SJSA1 (cell line): Measurements from ENCODE around the gene OR6N1. TPM values are rescaled to one million over a fixed set of nuclear protein-coding genes. Genes with fewer than 3 reads are reported as not detected.

ENCODE experiments used
- DNase-seq, 2 experiments: peaks; one replicate each; pipeline ENCODE4 v3.0.0-alpha.2; 2015 to 2020; ENCODE audit warnings: low spot score in 2 of 2, low read depth in 1 of 2
- H3K27ac ChIP-seq: fragments of 250-450 bp; sonication (Bioruptor Pico); 2 replicates; pipeline ENCODE4 v1.5.1; 2020; ENCODE audit warnings: mild to moderate bottlenecking, moderate library complexity
- H3K27me3 ChIP-seq: fragments of 250-450 bp; sonication (Bioruptor Pico); replicated peaks from 2 replicates; pipeline ENCODE4 v1.5.1; 2020; ENCODE audit warnings: mild to moderate bottlenecking, moderate library complexity
- H3K36me3 ChIP-seq: fragments of 250-450 bp; sonication (Bioruptor Pico); 2 replicates; pipeline ENCODE4 v1.5.1; 2020; ENCODE audit warnings: mild to moderate bottlenecking
- H3K4me1 ChIP-seq: fragments of 250-450 bp; sonication (Bioruptor Pico); replicated peaks from 2 replicates; pipeline ENCODE4 v1.6.1; 2021; ENCODE audit warnings: mild to moderate bottlenecking
- H3K4me3 ChIP-seq: fragments of 250-450 bp; sonication (Bioruptor Pico); 2 replicates; pipeline ENCODE4 v1.5.1; 2020; ENCODE audit warnings: mild to moderate bottlenecking
- H3K9me3 ChIP-seq: fragments of 250-450 bp; sonication (Bioruptor Pico); replicated peaks from 2 replicates; pipeline ENCODE4 v1.5.1; 2020; ENCODE audit warnings: mild to moderate bottlenecking
- total RNA-seq: library from RNA; depleted of rRNA; stranded (reverse); fragments of >200 nt; shearing (Covaris generic); gene quantifications from 2 replicates; pipeline ENCODE4 v1.2.3, GENCODE V29; 2014; rRNA removed

The OR6N1 gene
- not detected in 2 replicates for total RNA-seq

GRCh38 chr1:158771950-158772866 lies at the start of gene OR6N1:
Gene OR6N1 (minus strand): TSS chr1:158772195. CDS start chr1:158766682, 5,513 bp downstream.
- DNase-seq, result no peak
- Histone ChIP-seq H3K9me3 (no peaks in the 10 kb centered on the region), H3K4me3 (no peak within 1 kb of the TSS)

GRCh38 chr1:158821723-158822122 lies 49.7 kb upstream of the OR6N1 start:
- Histone ChIP-seq H3K36me3 (no peaks in the 10 kb centered on the region), H3K4me3 (no peak overlapping the region), H3K4me1 (peaks cover 12% of the 10 kb centered on the region; the same call in 1 of the 2 replicates), H3K9me3 (no peaks in the 10 kb centered on the region), H3K27ac (no peak overlapping the region), H3K27me3 (no peaks in the 10 kb centered on the region)
- no peak for DNase-seq

More at GRCh38 chr1:158771950-158772866, at the start of gene OR6N1:
- H3K27ac ChIP-seq, result no peak within 1 kb of the TSS
- no peaks in the 10 kb centered on the region for H3K4me1 ChIP-seq
- H3K36me3 ChIP-seq, result no peaks in the 10 kb centered on the region
- no peaks in the 10 kb centered on the region for H3K27me3 ChIP-seq

- peak in 1 of 2 experiments; percentile 26 for DNase-seq
- Histone ChIP-seq H3K4me3 (no peak overlapping the region), H3K27me3 (no peaks in the 10 kb centered on the region), H3K4me1 (peaks cover 12% of the 10 kb centered on the region; the same call in 1 of the 2 replicates), H3K36me3 (no peaks in the 10 kb centered on the region), H3K9me3 (no peaks in the 10 kb centered on the region), H3K27ac (no peak overlapping the region)
These were observed 47.8 kb upstream of the OR6N1 start for GRCh38 chr1:158819461-158820443.

DNA sequence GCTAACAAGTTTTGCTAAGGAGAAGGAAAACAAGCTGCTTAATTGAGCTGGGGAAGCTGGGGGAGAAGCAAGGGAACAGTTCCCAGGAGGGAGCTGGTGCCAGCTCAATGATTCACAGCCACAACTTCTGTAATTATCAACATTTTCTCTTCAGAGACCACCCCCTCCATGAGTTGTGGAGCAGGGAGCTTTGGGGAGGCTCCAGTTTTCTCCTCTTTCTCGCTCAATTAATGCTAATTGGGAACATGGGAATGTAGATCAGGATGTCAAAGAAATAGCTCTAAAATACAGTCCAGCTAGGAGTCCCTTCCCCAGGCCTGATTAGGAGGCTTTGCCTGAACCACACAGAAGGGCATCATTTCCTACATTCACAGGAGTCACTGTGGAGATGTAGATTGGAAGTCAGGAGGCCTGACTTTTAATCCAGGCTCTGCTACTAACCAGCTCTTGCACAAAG lies 47.0 kb upstream of the OR6N1 start:
- no peaks in the 10 kb centered on the region for H3K36me3 ChIP-seq
- H3K4me1 ChIP-seq, result peaks cover 12% of the 10 kb centered on the region; the same call in 1 of the 2 replicates
- no peak overlapping the region for H3K4me3 ChIP-seq
- no peaks in the 10 kb centered on the region for H3K9me3 ChIP-seq
- DNase-seq, result peak in 1 of 2 experiments; percentile 6
- H3K27ac ChIP-seq, result no peak overlapping the region
- no peaks in the 10 kb centered on the region for H3K27me3 ChIP-seq

- Histone ChIP-seq H3K4me1 (peaks cover 12% of the 10 kb centered on the region; the same call in 1 of the 2 replicates), H3K27ac (no peak overlapping the region), H3K9me3 (no peaks in the 10 kb centered on the region), H3K4me3 (no peak overlapping the region), H3K36me3 (no peaks in the 10 kb centered on the region), H3K27me3 (no peaks in the 10 kb centered on the region)
- DNase-seq, result no peak
These were observed 46.6 kb upstream of the OR6N1 start for GRCh38 chr1:158818560-158818959.

DNA sequence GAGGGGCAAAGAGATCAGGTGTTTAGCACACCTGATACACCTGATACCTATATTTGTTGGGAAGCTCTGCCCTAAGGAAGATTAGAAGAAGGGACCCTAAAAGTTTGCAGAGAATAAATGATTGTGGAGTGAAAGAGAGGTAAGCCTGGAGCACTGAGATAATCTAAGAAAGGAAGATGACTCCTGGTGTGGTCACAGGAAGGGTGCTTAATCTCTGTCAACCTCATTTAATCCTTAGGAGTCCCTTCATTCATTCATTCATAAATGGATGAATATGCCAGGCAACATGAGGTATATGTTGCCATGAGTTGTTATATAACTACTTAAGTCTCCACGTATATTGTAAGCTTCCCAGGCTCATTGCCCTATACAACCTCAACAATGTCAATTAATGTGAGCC lies 43.0 kb upstream of the OR6N1 start:
- Histone ChIP-seq H3K4me3 (no peak overlapping the region), H3K9me3 (no peaks in the 10 kb centered on the region), H3K36me3 (no peaks in the 10 kb centered on the region), H3K4me1 (peaks cover 12% of the 10 kb centered on the region; the same call in 1 of the 2 replicates), H3K27ac (no peak overlapping the region), H3K27me3 (no peaks in the 10 kb centered on the region)
- DNase-seq, result no peak

DNA sequence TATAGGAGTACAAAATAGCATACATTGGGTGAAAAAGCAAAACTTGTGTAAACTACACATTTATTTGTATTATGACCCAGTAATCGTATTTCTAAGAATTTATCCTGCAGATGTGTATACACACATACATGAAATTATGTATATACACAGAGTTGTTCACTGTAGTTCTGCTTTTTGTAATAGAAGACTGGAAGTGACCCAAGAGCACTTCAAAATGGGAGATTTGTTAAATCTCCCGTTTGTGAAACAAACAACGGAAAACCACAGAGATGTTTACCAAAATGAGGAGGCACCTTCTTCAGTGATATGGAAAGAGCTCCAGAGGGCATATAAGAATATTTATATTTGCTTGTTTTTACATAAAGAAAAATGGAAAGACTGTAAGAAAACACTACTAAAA lies 41.2 kb upstream of the OR6N1 start:
- Histone ChIP-seq H3K4me3 (no peak overlapping the region), H3K4me1 (no peaks in the 10 kb centered on the region), H3K9me3 (no peaks in the 10 kb centered on the region), H3K27me3 (no peaks in the 10 kb centered on the region), H3K27ac (no peak overlapping the region), H3K36me3 (no peaks in the 10 kb centered on the region)
- DNase-seq, result no peak

- H3K27ac ChIP-seq, result no peak overlapping the region
- H3K9me3 ChIP-seq, result no peaks in the 10 kb centered on the region
- DNase-seq, result no peak
- H3K27me3 ChIP-seq, result no peaks in the 10 kb centered on the region
- no peaks in the 10 kb centered on the region for H3K36me3 ChIP-seq
- no peak overlapping the region for H3K4me3 ChIP-seq
- H3K4me1 ChIP-seq, result no peaks in the 10 kb centered on the region
These were observed 40.3 kb upstream of the OR6N1 start for GRCh38 chr1:158812336-158812735.

- no peaks in the 10 kb centered on the region for H3K27me3 ChIP-seq
- no peak overlapping the region for H3K4me3 ChIP-seq
- no peak overlapping the region for H3K27ac ChIP-seq
- no peak for DNase-seq
- H3K36me3 ChIP-seq, result no peaks in the 10 kb centered on the region
- H3K9me3 ChIP-seq, result no peaks in the 10 kb centered on the region
- no peaks in the 10 kb centered on the region for H3K4me1 ChIP-seq
These were observed 38.3 kb upstream of the OR6N1 start for GRCh38 chr1:158810311-158810710.

GRCh38 chr1:158809862-158810261 lies 37.9 kb upstream of the OR6N1 start:
- no peaks in the 10 kb centered on the region for H3K9me3 ChIP-seq
- no peak for DNase-seq
- no peak overlapping the region for H3K4me3 ChIP-seq
- H3K27ac ChIP-seq, result no peak overlapping the region
- H3K4me1 ChIP-seq, result no peaks in the 10 kb centered on the region
- no peaks in the 10 kb centered on the region for H3K36me3 ChIP-seq
- H3K27me3 ChIP-seq, result no peaks in the 10 kb centered on the region

GRCh38 chr1:158809256-158809655 lies 37.3 kb upstream of the OR6N1 start:
- Histone ChIP-seq H3K27me3 (no peaks in the 10 kb centered on the region), H3K9me3 (no peaks in the 10 kb centered on the region), H3K4me3 (no peak overlapping the region), H3K4me1 (no peaks in the 10 kb centered on the region), H3K27ac (no peak overlapping the region), H3K36me3 (no peaks in the 10 kb centered on the region)
- no peak for DNase-seq

DNA sequence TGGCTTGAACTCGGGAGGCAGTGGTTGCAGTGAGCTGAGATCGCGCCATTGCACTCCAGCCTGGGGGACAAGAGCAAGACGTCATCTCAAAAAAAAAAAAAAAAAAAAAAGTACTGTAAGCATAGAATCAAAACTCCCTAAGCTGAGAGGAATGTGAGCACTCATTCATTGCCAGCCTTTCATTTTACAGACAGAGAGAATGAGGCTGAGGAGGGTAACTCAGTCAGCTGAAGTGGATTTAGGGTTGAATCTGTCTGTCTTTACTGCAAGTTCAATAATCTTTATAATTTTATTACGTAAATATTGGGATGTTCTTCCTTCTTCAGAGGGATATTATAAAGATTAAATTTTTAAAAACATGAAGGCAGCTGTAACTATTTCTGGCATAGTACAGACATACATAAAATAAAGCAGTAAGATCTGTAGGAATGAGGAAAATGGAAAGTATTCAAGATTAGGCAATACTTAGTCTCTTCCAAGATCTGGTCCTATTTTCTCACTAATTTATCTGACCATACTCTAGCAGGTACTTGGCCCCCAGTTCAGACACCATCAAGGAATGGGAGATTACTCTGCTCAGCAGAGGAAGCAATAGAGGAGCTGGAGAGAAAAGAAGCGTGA lies 35.0 kb upstream of the OR6N1 start:
- no peak overlapping the region for H3K4me3 ChIP-seq
- no peaks in the 10 kb centered on the region for H3K9me3 ChIP-seq
- H3K27me3 ChIP-seq, result no peaks in the 10 kb centered on the region
- DNase-seq, result no peak
- no peak overlapping the region for H3K27ac ChIP-seq
- no peaks in the 10 kb centered on the region for H3K36me3 ChIP-seq
- H3K4me1 ChIP-seq, result no peaks in the 10 kb centered on the region

DNA sequence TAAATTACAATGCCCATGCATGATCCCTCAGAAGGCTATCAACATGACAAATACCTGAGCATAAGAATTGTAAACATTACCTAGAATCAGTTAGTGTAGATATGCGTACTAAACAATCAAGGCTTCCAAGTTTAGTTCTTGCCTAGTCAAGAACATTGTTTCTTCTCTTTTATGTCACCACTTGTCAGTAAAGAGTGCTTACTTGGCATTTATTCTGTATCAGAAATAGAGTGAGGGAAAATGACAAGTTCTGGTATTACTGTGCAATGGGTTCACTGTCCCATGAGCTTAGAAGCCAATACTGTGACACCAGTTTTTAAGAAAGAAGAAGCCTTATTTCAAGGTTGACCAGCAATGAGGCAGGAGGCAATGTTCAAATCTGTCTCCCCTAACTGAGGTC lies 31.7 kb upstream of the OR6N1 start:
- no peak for DNase-seq
- Histone ChIP-seq H3K27me3 (0 out of 2 replicates have a peak, but pooled peaks cover 3% of the 10 kb centered on the region), H3K27ac (no peak overlapping the region), H3K4me1 (no peaks in the 10 kb centered on the region), H3K36me3 (no peaks in the 10 kb centered on the region), H3K9me3 (no peaks in the 10 kb centered on the region), H3K4me3 (no peak overlapping the region)
